GM12874 (cell line): ENCODE measurements around the gene TSHZ3.

Experiments used
- CTCF ChIP-seq: IDR thresholded peaks from 2 replicates; pipeline ENCODE4 v1.5.1; 2011; ENCODE audit warnings: low read depth, mild to moderate bottlenecking, control low read depth, low read length, moderate library complexity; ENCODE audit not compliant: insufficient read depth

TSHZ3 gene

GRCh38 chr19:31349160-31349881, at the start of gene TSHZ3:
TSS of gene TSHZ3 (minus strand) at chr19:31349436. CDS start at chr19:31349219, 217 bp downstream.
- no peak for TF ChIP-seq CTCF

GRCh38 chr19:31397308-31397707, 48.1 kb upstream of the TSHZ3 start:
- no peak for TF ChIP-seq CTCF

- no peak for TF ChIP-seq CTCF
Measured at GRCh38 chr19:31392464-31392863, 43.2 kb upstream of the TSHZ3 start.

GRCh38 chr19:31391518-31391917, 42.3 kb upstream of the TSHZ3 start:
- no peak for TF ChIP-seq CTCF

GRCh38 chr19:31390711-31391110, 41.5 kb upstream of the TSHZ3 start:
- TF ChIP-seq CTCF, result no peak

- no peak for TF ChIP-seq CTCF
Measured at GRCh38 chr19:31389874-31390273, 40.6 kb upstream of the TSHZ3 start.

GRCh38 chr19:31387717-31388301, 38.6 kb upstream of the TSHZ3 start:
- TF ChIP-seq CTCF, result no peak
